Measurements from ENCODE around the gene AGPAT3.

The AGPAT3 gene

GRCh38 chr21:43874085-43874805, 9.2 kb downstream of the AGPAT3 start:
- no peaks in the 10 kb centered on the region for H3K9me3 ChIP-seq (ENCODE audit: control insufficient read depth, low read length)
- no peak overlapping the region for H3K4me3 ChIP-seq (ENCODE audit: extremely low read depth, insufficient read depth, low read length, poor library complexity, severe bottlenecking)
- no peaks in the 10 kb centered on the region for H3K4me1 ChIP-seq (ENCODE audit: control insufficient read depth, insufficient read depth, low read length, poor library complexity, severe bottlenecking)
- 82 to 84% methylated on average over 6 to 9 of the region's 12 CpGs for WGBS, 2 experiments (ENCODE audit: insufficient coverage in 2 of 2)
- no peak overlapping the region for H3K27ac ChIP-seq (ENCODE audit: low read depth, low read length, severe bottlenecking)
- no peaks in the 10 kb centered on the region for H3K36me3 ChIP-seq (ENCODE audit: control insufficient read depth, insufficient read depth, low read length)

- WGBS, 2 experiments (ENCODE audit: insufficient coverage in 2 of 2) = 89 to 98% methylated on average over 4 of the region's 5 CpGs
- Histone ChIP-seq H3K4me1 (ENCODE audit: control insufficient read depth, insufficient read depth, low read length, poor library complexity, severe bottlenecking) (no peaks in the 10 kb centered on the region), H3K27ac (ENCODE audit: low read depth, low read length, severe bottlenecking) (no peak overlapping the region), H3K36me3 (ENCODE audit: control insufficient read depth, insufficient read depth, low read length) (no peaks in the 10 kb centered on the region), H3K4me3 (ENCODE audit: extremely low read depth, insufficient read depth, low read length, poor library complexity, severe bottlenecking) (no peak overlapping the region), H3K9me3 (ENCODE audit: control insufficient read depth, low read length) (no peaks in the 10 kb centered on the region)
These were observed 11.6 kb downstream of the AGPAT3 start for GRCh38 chr21:43876605-43877004.

- no peaks in the 10 kb centered on the region for H3K4me1 ChIP-seq (ENCODE audit: control insufficient read depth, insufficient read depth, low read length, poor library complexity, severe bottlenecking)
- no peaks in the 10 kb centered on the region for H3K9me3 ChIP-seq (ENCODE audit: control insufficient read depth, low read length)
- no peak overlapping the region for H3K4me3 ChIP-seq (ENCODE audit: extremely low read depth, insufficient read depth, low read length, poor library complexity, severe bottlenecking)
- no peak overlapping the region for H3K27ac ChIP-seq (ENCODE audit: low read depth, low read length, severe bottlenecking)
- no peaks in the 10 kb centered on the region for H3K36me3 ChIP-seq (ENCODE audit: control insufficient read depth, insufficient read depth, low read length)
- 94 to 95% methylated on average over 17 to 20 of the region's 25 CpGs for WGBS, 2 experiments (ENCODE audit: insufficient coverage in 2 of 2)
These were observed 13.0 kb downstream of the AGPAT3 start for GRCh38 chr21:43877936-43878575.

GRCh38 chr21:43879348-43880110, 14.5 kb downstream of the AGPAT3 start:
- Histone ChIP-seq H3K4me3 (ENCODE audit: extremely low read depth, insufficient read depth, low read length, poor library complexity, severe bottlenecking) (no peak overlapping the region), H3K36me3 (ENCODE audit: control insufficient read depth, insufficient read depth, low read length) (no peaks in the 10 kb centered on the region), H3K27ac (ENCODE audit: low read depth, low read length, severe bottlenecking) (no peak overlapping the region), H3K9me3 (ENCODE audit: control insufficient read depth, low read length) (no peaks in the 10 kb centered on the region), H3K4me1 (ENCODE audit: control insufficient read depth, insufficient read depth, low read length, poor library complexity, severe bottlenecking) (peaks cover 3% of the 10 kb centered on the region)
- WGBS, 2 experiments (ENCODE audit: insufficient coverage in 2 of 2) = 91 to 92% methylated on average over 24 of the region's 25 CpGs

- H3K27ac ChIP-seq (ENCODE audit: low read depth, low read length, severe bottlenecking) = no peak overlapping the region
- H3K4me3 ChIP-seq (ENCODE audit: extremely low read depth, insufficient read depth, low read length, poor library complexity, severe bottlenecking) = no peak overlapping the region
- no peaks in the 10 kb centered on the region for H3K36me3 ChIP-seq (ENCODE audit: control insufficient read depth, insufficient read depth, low read length)
- WGBS, 2 experiments (ENCODE audit: insufficient coverage in 2 of 2) = 87 to 89% methylated on average over 14 of the region's 14 CpGs
- H3K4me1 ChIP-seq (ENCODE audit: control insufficient read depth, insufficient read depth, low read length, poor library complexity, severe bottlenecking) = peaks cover 10% of the 10 kb centered on the region
- no peaks in the 10 kb centered on the region for H3K9me3 ChIP-seq (ENCODE audit: control insufficient read depth, low read length)
These were observed 15.3 kb downstream of the AGPAT3 start for GRCh38 chr21:43880111-43880985.

- Histone ChIP-seq H3K27ac (ENCODE audit: low read depth, low read length, severe bottlenecking) (no peak overlapping the region), H3K36me3 (ENCODE audit: control insufficient read depth, insufficient read depth, low read length) (no peaks in the 10 kb centered on the region), H3K4me1 (ENCODE audit: control insufficient read depth, insufficient read depth, low read length, poor library complexity, severe bottlenecking) (peaks cover 10% of the 10 kb centered on the region), H3K4me3 (ENCODE audit: extremely low read depth, insufficient read depth, low read length, poor library complexity, severe bottlenecking) (no peak overlapping the region), H3K9me3 (ENCODE audit: control insufficient read depth, low read length) (no peaks in the 10 kb centered on the region)
- 60 to 84% methylated on average over 2 to 3 of the region's 6 CpGs for WGBS, 2 experiments (ENCODE audit: insufficient coverage in 2 of 2)
These were observed 16.3 kb downstream of the AGPAT3 start for GRCh38 chr21:43881283-43881682.

- H3K4me3 ChIP-seq (ENCODE audit: extremely low read depth, insufficient read depth, low read length, poor library complexity, severe bottlenecking) = no peak overlapping the region
- H3K36me3 ChIP-seq (ENCODE audit: control insufficient read depth, insufficient read depth, low read length) = no peaks in the 10 kb centered on the region
- peaks cover 10% of the 10 kb centered on the region for H3K4me1 ChIP-seq (ENCODE audit: control insufficient read depth, insufficient read depth, low read length, poor library complexity, severe bottlenecking)
- 94 to 96% methylated on average over 6 to 8 of the region's 8 CpGs for WGBS, 2 experiments (ENCODE audit: insufficient coverage in 2 of 2)
- H3K27ac ChIP-seq (ENCODE audit: low read depth, low read length, severe bottlenecking) = no peak overlapping the region
- H3K9me3 ChIP-seq (ENCODE audit: control insufficient read depth, low read length) = no peaks in the 10 kb centered on the region
These were observed 16.9 kb downstream of the AGPAT3 start for GRCh38 chr21:43881935-43882334.

- H3K27ac ChIP-seq (ENCODE audit: low read depth, low read length, severe bottlenecking) = no peak overlapping the region
- 92 to 97% methylated on average over 8 to 11 of the region's 11 CpGs for WGBS, 2 experiments (ENCODE audit: insufficient coverage in 2 of 2)
- peaks cover 10% of the 10 kb centered on the region for H3K4me1 ChIP-seq (ENCODE audit: control insufficient read depth, insufficient read depth, low read length, poor library complexity, severe bottlenecking)
- H3K4me3 ChIP-seq (ENCODE audit: extremely low read depth, insufficient read depth, low read length, poor library complexity, severe bottlenecking) = no peak overlapping the region
- no peaks in the 10 kb centered on the region for H3K9me3 ChIP-seq (ENCODE audit: control insufficient read depth, low read length)
- no peaks in the 10 kb centered on the region for H3K36me3 ChIP-seq (ENCODE audit: control insufficient read depth, insufficient read depth, low read length)
These were observed 18.0 kb downstream of the AGPAT3 start for GRCh38 chr21:43882952-43883545.

GRCh38 chr21:43884012-43884860, 19.2 kb downstream of the AGPAT3 start:
- Histone ChIP-seq H3K27ac (ENCODE audit: low read depth, low read length, severe bottlenecking) (peak overlapping the region; percentile 49), H3K9me3 (ENCODE audit: control insufficient read depth, low read length) (no peaks in the 10 kb centered on the region), H3K4me3 (ENCODE audit: extremely low read depth, insufficient read depth, low read length, poor library complexity, severe bottlenecking) (no peak overlapping the region), H3K36me3 (ENCODE audit: control insufficient read depth, insufficient read depth, low read length) (no peaks in the 10 kb centered on the region), H3K4me1 (ENCODE audit: control insufficient read depth, insufficient read depth, low read length, poor library complexity, severe bottlenecking) (peaks cover 10% of the 10 kb centered on the region)
- WGBS, 2 experiments (ENCODE audit: insufficient coverage in 2 of 2) = 33 to 49% methylated on average over 3 to 9 of the region's 16 CpGs
